ENCODE results near the gene LDLRAD4. TPM values are rescaled to one million over a fixed set of nuclear protein-coding genes. Genes with fewer than 3 reads are reported as not detected.

Gene LDLRAD4
- total RNA-seq, 2 donors from 2014 or later, result 33.1 to 41.2 TPM

DNA sequence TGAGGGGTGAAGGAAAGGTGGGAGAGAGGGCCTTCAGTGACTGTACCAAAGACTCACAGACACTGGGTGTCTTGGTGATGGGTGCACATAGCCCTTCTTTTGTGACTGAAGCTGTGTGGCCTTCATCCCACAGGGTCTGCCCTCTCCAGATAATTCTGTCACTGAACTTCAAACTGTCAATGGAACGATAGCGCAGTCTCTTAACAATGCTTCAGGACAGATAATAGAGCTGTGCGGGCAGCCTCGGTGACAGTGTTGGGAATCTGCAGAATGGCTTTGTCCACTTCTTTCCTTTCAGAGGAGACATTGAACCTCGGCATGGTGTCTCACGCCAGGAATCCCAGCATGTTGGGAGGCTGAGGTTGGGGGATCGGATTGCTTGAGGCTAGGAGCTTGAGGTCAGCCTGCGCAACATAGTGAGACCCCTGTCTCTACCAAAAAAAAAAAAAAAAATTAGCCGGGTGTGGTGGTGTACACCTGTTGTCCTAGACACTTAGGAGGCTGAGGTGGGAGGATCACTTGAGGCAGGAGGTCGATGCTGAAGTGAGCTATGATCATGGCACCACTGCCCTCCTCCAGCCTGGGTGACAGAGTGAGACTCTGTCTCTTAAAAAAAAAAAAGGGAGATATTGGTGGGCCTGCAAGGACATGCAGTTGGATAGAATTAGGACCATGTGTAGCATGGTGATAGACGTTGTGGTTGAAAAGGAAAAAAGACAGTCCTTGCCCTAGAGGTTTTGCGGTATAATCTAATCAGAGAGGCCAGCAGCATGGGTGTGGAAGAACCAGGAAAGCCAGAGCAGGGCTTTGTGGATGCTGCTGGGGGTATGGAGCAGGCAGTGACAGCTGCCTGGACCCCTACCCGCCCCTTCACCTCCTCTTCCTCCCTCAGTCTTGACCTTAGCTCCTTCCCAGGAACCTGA, 91.4 kb downstream of the LDLRAD4 start:
- TF ChIP-seq, protein P1, sequence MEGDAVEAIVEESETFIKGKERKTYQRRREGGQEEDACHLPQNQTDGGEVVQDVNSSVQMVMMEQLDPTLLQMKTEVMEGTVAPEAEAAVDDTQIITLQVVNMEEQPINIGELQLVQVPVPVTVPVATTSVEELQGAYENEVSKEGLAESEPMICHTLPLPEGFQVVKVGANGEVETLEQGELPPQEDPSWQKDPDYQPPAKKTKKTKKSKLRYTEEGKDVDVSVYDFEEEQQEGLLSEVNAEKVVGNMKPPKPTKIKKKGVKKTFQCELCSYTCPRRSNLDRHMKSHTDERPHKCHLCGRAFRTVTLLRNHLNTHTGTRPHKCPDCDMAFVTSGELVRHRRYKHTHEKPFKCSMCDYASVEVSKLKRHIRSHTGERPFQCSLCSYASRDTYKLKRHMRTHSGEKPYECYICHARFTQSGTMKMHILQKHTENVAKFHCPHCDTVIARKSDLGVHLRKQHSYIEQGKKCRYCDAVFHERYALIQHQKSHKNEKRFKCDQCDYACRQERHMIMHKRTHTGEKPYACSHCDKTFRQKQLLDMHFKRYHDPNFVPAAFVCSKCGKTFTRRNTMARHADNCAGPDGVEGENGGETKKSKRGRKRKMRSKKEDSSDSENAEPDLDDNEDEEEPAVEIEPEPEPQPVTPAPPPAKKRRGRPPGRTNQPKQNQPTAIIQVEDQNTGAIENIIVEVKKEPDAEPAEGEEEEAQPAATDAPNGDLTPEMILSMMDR (IDR thresholded peaks at IDR 0.05), result no peak

DNA sequence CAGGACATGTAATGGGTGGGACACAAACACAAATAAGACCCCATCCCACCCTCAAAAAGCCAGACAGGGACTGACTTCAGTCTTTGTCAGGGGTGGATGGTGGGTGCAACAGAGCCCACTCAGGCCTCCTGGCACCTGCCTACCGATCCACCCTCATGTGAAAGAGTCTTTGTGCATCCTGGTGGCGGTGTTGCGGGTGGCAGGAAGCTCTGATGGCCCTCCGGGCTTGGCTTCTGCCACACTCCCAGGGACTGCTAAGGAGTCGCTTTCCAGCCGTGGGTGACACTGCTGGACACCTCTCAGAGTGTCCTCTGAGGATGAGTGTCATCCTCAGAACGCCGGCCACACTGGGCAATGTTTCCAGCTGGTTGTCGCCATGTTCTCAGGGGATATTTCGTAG, 92.6 kb downstream of the LDLRAD4 start:
- Histone ChIP-seq H3K27ac (no peak overlapping the region), H3K4me1 (peaks cover 0 to 10% of the 10 kb centered on the region in 2 donors), H3K9me3 (peaks cover 0 to 4% of the 10 kb centered on the region in 2 donors), H3K27me3 (no peaks in the 10 kb centered on the region), H3K4me3 (no peak overlapping the region), H3K36me3 (no peaks in the 10 kb centered on the region)
- TF ChIP-seq, protein P1 (IDR thresholded peaks at IDR 0.05), result no peak
- no peak for DNase-seq (ENCODE audit: low spot score)

More for the DNA sequence above, 91.4 kb downstream of the LDLRAD4 start:
- Histone ChIP-seq H3K4me1 (peaks cover 0 to 12% of the 10 kb centered on the region in 2 donors), H3K4me3 (no peak overlapping the region), H3K9me3 (no peaks in the 10 kb centered on the region), H3K27me3 (no peaks in the 10 kb centered on the region), H3K36me3 (no peaks in the 10 kb centered on the region), H3K27ac (no peak overlapping the region)
- no peak for DNase-seq (ENCODE audit: low spot score)

DNA sequence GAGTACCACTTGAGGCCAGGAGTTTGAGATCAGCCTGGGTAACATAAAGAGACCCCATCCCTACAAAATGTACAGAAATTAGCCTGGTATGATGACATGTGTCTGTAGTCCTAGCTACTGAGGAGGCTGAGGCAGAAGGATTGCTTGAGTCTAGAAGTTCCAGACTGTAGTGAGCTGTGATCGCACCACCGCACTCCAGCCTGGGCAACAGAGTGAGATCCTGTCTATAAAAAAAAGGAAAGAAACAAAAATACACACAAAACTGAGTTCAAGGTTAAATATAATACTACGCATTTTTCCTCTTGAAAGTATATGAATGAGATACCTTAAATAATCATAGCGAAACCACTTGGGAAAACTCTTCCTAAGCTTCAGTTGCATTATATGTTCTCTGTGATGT, 94.0 kb downstream of the LDLRAD4 start:
- H3K4me3 ChIP-seq, result no peak overlapping the region
- TF ChIP-seq, protein P1 (IDR thresholded peaks at IDR 0.05), result no peak

DNA sequence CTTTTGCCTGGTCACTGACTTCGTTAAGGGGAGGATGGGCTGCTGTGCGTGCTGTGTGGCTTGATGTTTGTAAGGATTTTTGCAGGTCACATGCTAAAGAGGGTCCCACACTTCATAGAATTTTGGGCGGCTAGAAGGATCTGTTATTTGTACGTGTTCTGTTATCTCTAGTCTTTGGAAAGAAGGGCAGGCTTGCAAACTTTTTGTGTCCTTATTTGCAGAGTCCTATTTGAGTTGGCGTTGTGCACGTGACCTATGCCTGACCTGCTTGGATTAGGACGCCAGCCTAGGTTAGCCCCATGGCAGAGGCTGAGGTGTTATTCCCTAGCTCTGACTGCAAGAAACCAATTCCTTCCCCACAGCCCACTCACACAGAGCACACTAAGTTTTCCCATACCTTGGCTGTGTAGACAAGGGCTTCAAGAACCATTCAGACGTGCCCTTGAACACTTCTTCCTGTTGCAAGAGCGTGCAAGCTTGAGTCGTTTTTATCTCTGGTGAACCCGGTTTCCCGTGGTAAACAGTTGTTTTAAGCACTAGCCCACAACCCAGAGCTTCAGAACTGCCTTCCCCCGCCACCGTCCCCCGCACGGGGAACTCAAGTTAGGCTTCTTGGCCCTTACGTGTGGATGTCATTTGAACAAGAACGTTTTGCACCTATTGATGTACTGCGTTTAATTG, 94.6 kb downstream of the LDLRAD4 start:
- Histone ChIP-seq H3K9me3 (peaks cover 0 to 4% of the 10 kb centered on the region in 2 donors), H3K27ac (no peak overlapping the region), H3K4me3 (no peak overlapping the region), H3K27me3 (no peaks in the 10 kb centered on the region), H3K36me3 (no peaks in the 10 kb centered on the region), H3K4me1 (peaks cover 0 to 4% of the 10 kb centered on the region in 2 donors)
- TF ChIP-seq, protein P1 (IDR thresholded peaks at IDR 0.05), result no peak
- no peak for DNase-seq (ENCODE audit: low spot score)

More for the DNA sequence above, 94.0 kb downstream of the LDLRAD4 start:
- DNase-seq (ENCODE audit: low spot score), result no peak
- no peaks in the 10 kb centered on the region for H3K36me3 ChIP-seq
- no peak overlapping the region for H3K27ac ChIP-seq
- H3K4me1 ChIP-seq, result peaks cover 0 to 4% of the 10 kb centered on the region in 2 donors
- H3K9me3 ChIP-seq, result peaks cover 0 to 4% of the 10 kb centered on the region in 2 donors
- no peaks in the 10 kb centered on the region for H3K27me3 ChIP-seq

DNA sequence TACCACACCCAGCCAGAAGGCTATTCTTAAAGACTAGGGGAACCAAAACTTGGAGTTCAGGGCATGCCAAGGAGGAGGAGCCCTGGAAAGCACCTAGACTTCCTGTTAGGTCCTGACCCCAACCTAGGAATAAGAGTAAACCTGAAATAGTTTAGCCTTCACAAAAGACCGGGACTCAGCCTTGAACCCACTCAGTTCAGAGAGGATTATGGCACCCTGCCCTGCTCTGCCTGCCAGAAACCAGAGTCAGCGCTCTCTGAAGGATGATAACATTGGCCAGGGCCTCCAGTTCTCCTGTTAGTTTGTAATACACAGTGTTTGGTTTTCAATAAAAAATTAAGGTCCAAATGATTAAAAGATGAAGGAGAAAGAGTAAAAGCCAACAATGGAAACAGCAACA, 96.4 kb downstream of the LDLRAD4 start:
- H3K4me3 ChIP-seq, result no peak overlapping the region
- H3K27ac ChIP-seq, result no peak overlapping the region
- H3K27me3 ChIP-seq, result no peaks in the 10 kb centered on the region
- peaks cover 0 to 17% of the 10 kb centered on the region in 2 donors for H3K4me1 ChIP-seq
- TF ChIP-seq, protein P1 (IDR thresholded peaks at IDR 0.05), result no peak
- no peaks in the 10 kb centered on the region for H3K36me3 ChIP-seq
- DNase-seq (ENCODE audit: low spot score), result no peak
- peaks cover 0 to 4% of the 10 kb centered on the region in 2 donors for H3K9me3 ChIP-seq
